H1 (cell line): ENCODE data around the gene SPAAR. TPM values are rescaled to one million over a fixed set of nuclear protein-coding genes. Genes with fewer than 3 reads are reported as not detected.

Experiments
- CTCF ChIA-PET: fragments of 300-600 bp; sonication (Branson Sonifier 250); formaldehyde crosslinking; loops from one replicate; lab custom pipeline; 2021; ENCODE audit not compliant: partially characterized antibody; lab: Charles Lee
- POLR2A ChIA-PET: fragments of 300-600 bp; sonication (Branson Sonifier 250); formaldehyde crosslinking; loops from one replicate; lab custom pipeline; 2021; ENCODE audit warnings: inconsistent platforms; ENCODE audit not compliant: partially characterized antibody; lab: Charles Lee
- DNase-seq, 2 experiments: peaks; one replicate each; pipeline versions ENCODE4 v3.0.0 to v3.0.0-alpha.2; 2010 to 2022; ENCODE audit warnings: low spot score in 2 of 2, low read depth in 1 of 2, mixed read lengths in 1 of 2
- FAIRE-seq: peaks from 2 replicates; lab custom pipeline; 2011; peaks lifted over from hg19 to GRCh38; lab: Jason Lieb, UNC
- H2AFZ ChIP-seq: 2 replicates; pipeline ENCODE4 v1.8.1; 2012; ENCODE audit warnings: low read length, inconsistent platforms
- H2AK5ac ChIP-seq: 2 replicates; pipeline ENCODE4 v1.6.1; 2013; ENCODE audit warnings: low read depth, low read length
- H2BK120ac ChIP-seq: replicated peaks from 2 replicates; pipeline ENCODE3; 2013; ENCODE audit warnings: low read depth, low read length, inconsistent platforms
- H2BK12ac ChIP-seq: 2 replicates; pipeline ENCODE4 v1.6.1; 2013; ENCODE audit warnings: low read depth, low read length
- H2BK15ac ChIP-seq: 2 replicates; pipeline ENCODE4 v1.6.1; 2013; ENCODE audit warnings: low read length
- H2BK20ac ChIP-seq: 2 replicates; pipeline ENCODE4 v1.6.1; 2013; ENCODE audit warnings: low read length
- H2BK5ac ChIP-seq: 2 replicates; pipeline ENCODE4 v1.6.1; 2013; ENCODE audit warnings: low read depth, low read length
- H3K14ac ChIP-seq: 2 replicates; pipeline ENCODE4 v1.6.1; 2013; ENCODE audit warnings: inconsistent platforms; ENCODE audit not compliant: insufficient read length
- H3K18ac ChIP-seq: 2 replicates; pipeline ENCODE4 v1.6.1; 2013; ENCODE audit warnings: low read length; ENCODE audit errors: extremely low read depth
- H3K23ac ChIP-seq: 2 replicates; pipeline ENCODE4 v1.6.1; 2013; ENCODE audit warnings: inconsistent platforms; ENCODE audit not compliant: insufficient read length
- H3K23me2 ChIP-seq: 2 replicates; pipeline ENCODE4 v1.6.1; 2013; ENCODE audit warnings: low read depth, low read length
- H3K27ac ChIP-seq: 2 replicates; pipeline ENCODE4 v1.6.1; 2011; ENCODE audit warnings: low read depth, low read length, inconsistent platforms
- H3K27me3 ChIP-seq, 4 experiments: replicated peaks in 1 of 4; 1 replicate in 1 of 4; 2 replicates in 3 of 4; pipeline versions ENCODE4 v1.6.1 to v1.8.1; 2011 to 2013; ENCODE audit warnings: low read length in 3 of 4, mild to moderate bottlenecking in 3 of 4, inconsistent platforms in 2 of 4, mixed read lengths in 2 of 4, moderate library complexity in 1 of 4; ENCODE audit not compliant: control insufficient read depth in 3 of 4, insufficient read depth in 3 of 4; ENCODE audit errors: extremely low read depth in 1 of 4
- H3K36me3 ChIP-seq, 4 experiments: 2 replicates each; pipeline versions ENCODE4 v1.6.1 to v1.8.1; 2011 to 2013; ENCODE audit warnings: mild to moderate bottlenecking in 4 of 4, low read length in 3 of 4, moderate library complexity in 2 of 4, control low read depth in 1 of 4, inconsistent platforms in 1 of 4; ENCODE audit not compliant: insufficient read depth in 4 of 4, control insufficient read depth in 2 of 4
- H3K4ac ChIP-seq: replicated peaks from 2 replicates; pipeline ENCODE3; 2013; ENCODE audit warnings: low read length, low read depth, mixed read lengths, inconsistent platforms; ENCODE audit not compliant: insufficient read length
- H3K4me1 ChIP-seq, 4 experiments: replicated peaks in 1 of 4; 1 replicate in 1 of 4; 2 replicates in 3 of 4; pipeline versions ENCODE4 v1.6.1 to v1.8.1; 2011 to 2013; ENCODE audit warnings: low read length in 3 of 4, inconsistent platforms in 2 of 4, mixed read lengths in 1 of 4; ENCODE audit not compliant: insufficient read depth in 4 of 4, control insufficient read depth in 3 of 4
- H3K4me2 ChIP-seq, 2 experiments: 2 replicates each; pipeline versions ENCODE4 v1.6.1 to v1.8.1; 2011 to 2013; ENCODE audit warnings: low read depth in 2 of 2, low read length in 2 of 2, control low read depth in 1 of 2, inconsistent platforms in 1 of 2, mild to moderate bottlenecking in 1 of 2; ENCODE audit not compliant: insufficient read depth in 1 of 2
- H3K4me3 ChIP-seq, 4 experiments: fragments of 200-600, 300-600 bp in 1 of 4; sonication (generic), shearing (Covaris generic), sonication (Bioruptor Twin) in 1 of 4; 2 replicates each; pipeline versions ENCODE4 v1.5.1 to v1.8.1; 2011 to 2016; ENCODE audit warnings: low read length in 4 of 4, low read depth in 3 of 4, control low read depth in 2 of 4, inconsistent platforms in 2 of 4, mild to moderate bottlenecking in 2 of 4, mixed read lengths in 1 of 4, moderate library complexity in 1 of 4; ENCODE audit not compliant: insufficient read depth in 2 of 4; ENCODE audit errors: extremely low read depth in 1 of 4
- H3K56ac ChIP-seq: replicated peaks from 2 replicates; pipeline ENCODE3; 2013; ENCODE audit warnings: low read depth, mild to moderate bottlenecking, mixed read lengths, low read length, inconsistent platforms; ENCODE audit not compliant: insufficient read length
- H3K79me1 ChIP-seq: 2 replicates; pipeline ENCODE4 v1.6.1; 2013; ENCODE audit warnings: low read depth, low read length, control low read depth
- H3K79me2 ChIP-seq, 2 experiments: 2 replicates each; pipeline versions ENCODE4 v1.6.1 to v1.8.1; 2012 to 2013; ENCODE audit warnings: low read length in 2 of 2, mild to moderate bottlenecking in 2 of 2, inconsistent platforms in 1 of 2; ENCODE audit not compliant: insufficient read depth in 2 of 2, control insufficient read depth in 1 of 2
- H3K9ac ChIP-seq, 4 experiments: replicated peaks in 1 of 4; 1 replicate in 1 of 4; 2 replicates in 3 of 4; pipeline versions ENCODE4 v1.6.1 to v1.8.1; 2011 to 2013; ENCODE audit warnings: low read depth in 3 of 4, low read length in 3 of 4, control low read depth in 2 of 4, mild to moderate bottlenecking in 2 of 4, moderate library complexity in 2 of 4, inconsistent platforms in 1 of 4; ENCODE audit errors: extremely low read depth in 1 of 4
- H3K9me3 ChIP-seq, 2 experiments: 2 replicates each; pipeline versions ENCODE4 v1.6.1 to v1.8.1; 2012 to 2013; ENCODE audit warnings: mild to moderate bottlenecking in 2 of 2, moderate library complexity in 2 of 2, control low read depth in 1 of 2, inconsistent platforms in 1 of 2, low read depth in 1 of 2, low read length in 1 of 2, mixed read lengths in 1 of 2; ENCODE audit not compliant: insufficient read depth in 2 of 2
- H4K20me1 ChIP-seq, 2 experiments: replicated peaks in 1 of 2; 2 replicates each; pipeline versions ENCODE3 to v1.8.1; 2011 to 2013; ENCODE audit warnings: inconsistent platforms in 2 of 2, low read length in 2 of 2, mild to moderate bottlenecking in 1 of 2; ENCODE audit not compliant: insufficient read depth in 2 of 2, control insufficient read depth in 1 of 2
- H4K5ac ChIP-seq: 2 replicates; pipeline ENCODE4 v1.6.1; 2013; ENCODE audit warnings: low read length, low read depth, mixed read lengths, inconsistent platforms; ENCODE audit not compliant: insufficient read length
- H4K8ac ChIP-seq: 2 replicates; pipeline ENCODE4 v1.8.0; 2013; ENCODE audit warnings: mild to moderate bottlenecking, moderate library complexity, low read length, inconsistent platforms; ENCODE audit not compliant: insufficient read depth; ENCODE audit errors: extremely low read depth
- H4K91ac ChIP-seq: replicated peaks from 2 replicates; pipeline ENCODE3; 2013; ENCODE audit warnings: low read length, mixed read lengths, inconsistent platforms; ENCODE audit not compliant: insufficient read length
- EGR1 ChIP-seq: IDR thresholded peaks from 2 replicates; pipeline ENCODE4 v1.6.1; 2011; ENCODE audit warnings: low read depth, low read length, borderline replicate concordance
- KDM4A ChIP-seq: IDR thresholded peaks from one replicate; pipeline ENCODE4 v1.7.1; 2012; ENCODE audit warnings: low read depth, mild to moderate bottlenecking, moderate library complexity, low read length, inconsistent platforms; ENCODE audit not compliant: severe bottlenecking
- KDM5A ChIP-seq: fragments of 200-600 bp; IDR thresholded peaks from 2 replicates; pipeline ENCODE4 v1.7.1; 2012; ENCODE audit warnings: mild to moderate bottlenecking, low read length, inconsistent platforms, mixed read lengths
- RBBP5 ChIP-seq: IDR thresholded peaks from 2 replicates; pipeline ENCODE4 v1.7.1; 2012; ENCODE audit warnings: low read depth, mild to moderate bottlenecking, inconsistent platforms, low read length, moderate library complexity, borderline replicate concordance
- RFX5 ChIP-seq: IDR thresholded peaks from 2 replicates; pipeline ENCODE4 v1.6.1; 2011; ENCODE audit warnings: low read depth, low read length, improper control_type of control experiment, borderline replicate concordance
- whole genome bisulfite sequencing, 2 experiments: shearing (Covaris generic) in 1 of 2; methylation state at CpG; one replicate each; pipeline versions ENCODE4 v1.1.6 to v1.1.7; 2013 to 2015; ENCODE audit warnings: low lambda C conversion rate in 2 of 2, mixed read lengths in 2 of 2, inconsistent platforms in 1 of 2, low coverage in 1 of 2, missing lambda C conversion rate in 1 of 2; ENCODE audit not compliant: insufficient replicate concordance in 2 of 2, insufficient coverage in 1 of 2, insufficient read length in 1 of 2; ENCODE audit errors: extremely low coverage in 1 of 2, missing lambda C conversion rate in 1 of 2; 5-methylcytosine and 5-hydroxymethylcytosine counted together
- polyA plus RNA-seq, 7 experiments: library from polyadenylated mRNA; depleted of rRNA in 3 of 7; stranded (reverse) in 5 of 7; unstranded in 2 of 7; fragments of >200 nt in 5 of 7; fragments of 200-250 nt in 2 of 7; gene quantifications; 1 replicate in 5 of 7; 2 replicates in 1 of 7; 4 replicates in 1 of 7; pipeline versions ENCODE4 v1.2.1 to v1.2.3, GENCODE V29; 2011 to 2013; ENCODE audit warnings: missing spikeins in 2 of 7, mixed read lengths in 2 of 7
- total RNA-seq: library from RNA; stranded (reverse); fragmentation: NEBNext Ultra II Directional; extraction: Animal tissue kit (Norgen Biotek cat#: 25700); gene quantifications from 2 replicates; pipeline ENCODE4 v1.2.1, GENCODE V29; 2021
- TF ChIP-seq, protein P1 (sequence below), 3 experiments: IDR thresholded peaks; 1 replicate in 2 of 3; 2 replicates in 1 of 3; pipeline versions ENCODE4 v1.5.1 to v1.6.1; 2011; ENCODE audit warnings: low read length in 3 of 3, mild to moderate bottlenecking in 3 of 3, inconsistent platforms in 2 of 3, low read depth in 1 of 3, moderate library complexity in 1 of 3; ENCODE audit not compliant: insufficient read depth in 1 of 3; ENCODE audit errors: control extremely low read depth in 1 of 3
- TF ChIP-seq, protein P2 (sequence below): IDR thresholded peaks from 2 replicates; pipeline ENCODE4 v1.6.1; 2012; ENCODE audit warnings: inconsistent platforms

The SPAAR gene
- total and polyA plus RNA-seq, 2 of the 8 experiments (the other 6 are each of a cell fraction or from before 2014, with no cell fraction given): 0.27 TPM; not detected in 1

GRCh38 chr9:35945341-35946018 is 36.2 kb downstream of the SPAAR start:
- peak overlapping the region; percentile 99 for H2AFZ ChIP-seq
- H3K9ac ChIP-seq: no peak overlapping the region
- H3K4me3 ChIP-seq: peak overlapping the region in 1 of 4 experiments; percentile 43; a peak in 3 of 8 replicates
- H4K5ac ChIP-seq: peak overlapping the region; percentile 58
- no peak overlapping the region for H3K4ac ChIP-seq
- no peak overlapping the region for H2BK5ac ChIP-seq
- H3K56ac ChIP-seq: no peak overlapping the region
- no peak overlapping the region for H3K27ac ChIP-seq
- H3K9me3 ChIP-seq: peaks cover 0 to 5% of the 10 kb centered on the region in 2 experiments; a peak in 1 of 4 replicates
- H3K79me1 ChIP-seq: no peaks in the 10 kb centered on the region
- H3K27me3 ChIP-seq: peaks cover 7 to 40% (median 28%) of the 10 kb centered on the region in 4 experiments
- no peak overlapping the region for H3K14ac ChIP-seq
- peak overlapping the region; percentile 36; the same call in 1 of the 2 replicates for H2BK15ac ChIP-seq
- H3K79me2 ChIP-seq: no peaks in the 10 kb centered on the region
- no peak overlapping the region for H3K23ac ChIP-seq
- CTCF ChIA-PET: interaction anchor here (0.6 to 3.9 kb wide), 36 partner anchors 10 to 251 kb away, joined by 3 to 29 read pairs (median 4); partner anchors contain the start of genes HRCT1 and SPAAR
- H2BK120ac ChIP-seq: no peak overlapping the region
- no peaks in the 10 kb centered on the region for H3K23me2 ChIP-seq
- FAIRE-seq: peak; percentile 85
- DNase-seq: peak; percentile 43 to 87
- POLR2A ChIA-PET: interaction anchor here (1.3 to 1.5 kb wide), 2 partner anchors 15 to 40 kb away, joined by 4 to 5 read pairs; partner anchors contain the start of gene HRCT1
- H3K4me1 ChIP-seq: peaks cover 0 to 5% (median under 1%) of the 10 kb centered on the region in 4 experiments; a peak in 2 of 7 replicates
- H3K36me3 ChIP-seq: no peaks in the 10 kb centered on the region
- peak overlapping the region in 1 of 2 experiments; percentile 26; a peak in 3 of 4 replicates for H3K4me2 ChIP-seq
- H4K8ac ChIP-seq: peak overlapping the region; percentile 88; the same call in 1 of the 2 replicates
- no peak overlapping the region for H2BK12ac ChIP-seq
- H2BK20ac ChIP-seq: no peak overlapping the region
- WGBS, 2 experiments: 29% methylated on average over 10 of the region's 10 CpGs; no CpG with 5 or more reads in 1 of the 2 experiments
- H4K91ac ChIP-seq: peak overlapping the region; percentile 67
- no peak overlapping the region for H3K18ac ChIP-seq
- no peaks in the 10 kb centered on the region for H4K20me1 ChIP-seq
- 0 out of 2 replicates have a peak overlapping the region, but pooled peaks have one; percentile 10 for H2AK5ac ChIP-seq
- peak; percentile 16; the same call in 1 of the 2 replicates for TF ChIP-seq EGR1
- TF ChIP-seq, protein P1, sequence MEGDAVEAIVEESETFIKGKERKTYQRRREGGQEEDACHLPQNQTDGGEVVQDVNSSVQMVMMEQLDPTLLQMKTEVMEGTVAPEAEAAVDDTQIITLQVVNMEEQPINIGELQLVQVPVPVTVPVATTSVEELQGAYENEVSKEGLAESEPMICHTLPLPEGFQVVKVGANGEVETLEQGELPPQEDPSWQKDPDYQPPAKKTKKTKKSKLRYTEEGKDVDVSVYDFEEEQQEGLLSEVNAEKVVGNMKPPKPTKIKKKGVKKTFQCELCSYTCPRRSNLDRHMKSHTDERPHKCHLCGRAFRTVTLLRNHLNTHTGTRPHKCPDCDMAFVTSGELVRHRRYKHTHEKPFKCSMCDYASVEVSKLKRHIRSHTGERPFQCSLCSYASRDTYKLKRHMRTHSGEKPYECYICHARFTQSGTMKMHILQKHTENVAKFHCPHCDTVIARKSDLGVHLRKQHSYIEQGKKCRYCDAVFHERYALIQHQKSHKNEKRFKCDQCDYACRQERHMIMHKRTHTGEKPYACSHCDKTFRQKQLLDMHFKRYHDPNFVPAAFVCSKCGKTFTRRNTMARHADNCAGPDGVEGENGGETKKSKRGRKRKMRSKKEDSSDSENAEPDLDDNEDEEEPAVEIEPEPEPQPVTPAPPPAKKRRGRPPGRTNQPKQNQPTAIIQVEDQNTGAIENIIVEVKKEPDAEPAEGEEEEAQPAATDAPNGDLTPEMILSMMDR (IDR thresholded peaks at IDR 0.05; ENCODE audit: control extremely low read depth in 1 of 3, insufficient read depth in 1 of 3, low read depth in 1 of 3, low read length in 3 of 3): peak; percentile 74 to 90 (median 84)
- TF ChIP-seq RFX5: no peak
- no peak for TF ChIP-seq RBBP5
- TF ChIP-seq KDM4A: peak; percentile 25
- TF ChIP-seq, protein P2, sequence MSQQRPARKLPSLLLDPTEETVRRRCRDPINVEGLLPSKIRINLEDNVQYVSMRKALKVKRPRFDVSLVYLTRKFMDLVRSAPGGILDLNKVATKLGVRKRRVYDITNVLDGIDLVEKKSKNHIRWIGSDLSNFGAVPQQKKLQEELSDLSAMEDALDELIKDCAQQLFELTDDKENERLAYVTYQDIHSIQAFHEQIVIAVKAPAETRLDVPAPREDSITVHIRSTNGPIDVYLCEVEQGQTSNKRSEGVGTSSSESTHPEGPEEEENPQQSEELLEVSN: 0 out of 2 replicates have a peak, but pooled peaks have one; percentile 30
- no peak for TF ChIP-seq KDM5A
